Prostate gland (tissue), 2 donors: ENCODE results near the gene OR2S2. TPM values are rescaled to one million over a fixed set of nuclear protein-coding genes. Genes with fewer than 3 reads are reported as not detected.

Experiments used
- DNase-seq: peaks from one replicate; pipeline ENCODE4 v3.0.0-alpha.2; 2019; ENCODE audit warnings: low spot score
- H3K27ac ChIP-seq, 2 donors: fragments of 200-600 bp; sonication (generic); 2 replicates each; pipeline ENCODE4 v1.5.1; 2017 to 2019
- H3K27me3 ChIP-seq: fragments of 200-600 bp; sonication (generic); replicated peaks from 2 replicates; pipeline ENCODE4 v1.5.1; 2019; ENCODE audit not compliant: insufficient read depth
- H3K36me3 ChIP-seq, 2 donors: fragments of 200-600 bp; sonication (generic); 1 replicate in 1 of 2; 2 replicates in 1 of 2; pipeline versions ENCODE4 v1.5.1 to v1.8.1; 2017 to 2019
- H3K4me1 ChIP-seq: fragments of 200-600 bp; sonication (generic); replicated peaks from 2 replicates; pipeline ENCODE4 v1.5.1; 2019
- H3K4me3 ChIP-seq, 2 donors: fragments of 200-600 bp; sonication (generic); 2 replicates each; pipeline ENCODE4 v1.5.1; 2017 to 2019
- H3K9me3 ChIP-seq: fragments of 200-600 bp; sonication (generic); 2 replicates; pipeline ENCODE4 v1.5.1; 2017
- POLR2A ChIP-seq: fragments of 450-650 bp; IDR thresholded peaks from one replicate; pipeline ENCODE4 v1.6.1; 2016; ENCODE audit warnings: antibody characterized with exemption, mild to moderate bottlenecking
- POLR2AphosphoS5 ChIP-seq: sonication (generic); formaldehyde crosslinking; IDR thresholded peaks from one replicate; pipeline ENCODE4 v1.6.1; 2017; ENCODE audit warnings: antibody characterized with exemption
- WGBS: methylation state at CpG from one replicate; pipeline ENCODE4 v1.1.5; 2018; 5-methylcytosine and 5-hydroxymethylcytosine counted together
- intact Hi-C: fragments of 100-400 bp; cut with DNase I; formaldehyde crosslinking; loops from one replicate; pipeline ENCODE4 v1.14.2; 2022
- total RNA-seq, 2 donors: library from RNA; depleted of rRNA; stranded (reverse); fragments of >200 nt; gene quantifications; one replicate each; pipeline ENCODE4 v1.1.0, GENCODE V29; 2016
- TF ChIP-seq, protein P1 (sequence below), 4 experiments: fragments of 200-600 bp in 2 of 4; fragments of 450-650 bp in 2 of 4; sonication (generic) in 2 of 4; IDR thresholded peaks; 1 replicate in 3 of 4; 2 replicates in 1 of 4; pipeline ENCODE4 v1.5.1; 2016 to 2019; ENCODE audit warnings: antibody characterized with exemption in 4 of 4, mild to moderate bottlenecking in 2 of 4, moderate library complexity in 2 of 4

The OR2S2 gene, protein sequence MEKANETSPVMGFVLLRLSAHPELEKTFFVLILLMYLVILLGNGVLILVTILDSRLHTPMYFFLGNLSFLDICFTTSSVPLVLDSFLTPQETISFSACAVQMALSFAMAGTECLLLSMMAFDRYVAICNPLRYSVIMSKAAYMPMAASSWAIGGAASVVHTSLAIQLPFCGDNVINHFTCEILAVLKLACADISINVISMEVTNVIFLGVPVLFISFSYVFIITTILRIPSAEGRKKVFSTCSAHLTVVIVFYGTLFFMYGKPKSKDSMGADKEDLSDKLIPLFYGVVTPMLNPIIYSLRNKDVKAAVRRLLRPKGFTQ
- total RNA-seq: not detected

DNA sequence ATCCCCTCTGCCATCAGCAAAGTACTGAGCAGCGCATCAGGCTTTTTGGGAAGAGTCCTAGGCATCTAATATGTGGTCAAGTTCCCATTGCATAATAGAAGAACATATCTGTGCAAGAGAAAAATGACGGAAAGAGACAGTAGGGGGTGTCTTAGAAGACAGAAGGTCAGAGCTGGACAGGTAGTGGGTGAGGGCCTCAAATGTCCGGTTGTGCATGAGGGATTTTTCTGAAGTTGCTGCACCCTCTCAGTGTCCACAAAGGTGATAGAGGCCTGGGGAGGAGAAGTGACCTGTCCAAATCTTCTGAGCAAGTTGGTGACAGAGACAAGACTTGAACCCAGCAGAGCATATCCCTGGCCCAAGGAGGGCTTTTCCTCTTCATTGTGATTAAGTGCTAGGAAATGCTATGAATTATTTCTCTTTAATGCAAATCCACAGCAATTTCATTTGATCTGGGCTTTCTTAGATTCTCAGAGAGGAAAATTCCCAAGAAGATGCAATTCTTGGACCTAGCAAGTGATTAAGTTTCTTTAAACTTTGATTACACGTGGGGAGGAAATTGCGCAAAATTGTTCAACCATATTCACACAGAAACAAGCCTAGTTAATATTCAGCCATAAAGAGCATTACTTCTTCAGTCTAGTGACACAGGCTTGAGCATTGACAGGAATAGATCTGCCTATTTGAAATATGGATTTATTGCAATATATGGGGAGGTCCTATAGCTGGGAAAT is at the start of gene OR2S2:
TSS of gene OR2S2 (minus strand) at position 51 of the 734 bp plus-strand sequence. CDS start 56 bp downstream, outside the sequence.
- intact Hi-C loops: loop anchor here (5.0 kb wide), 1 partner anchor 64 kb away; no protein-coding TSS in a partner anchor
- H3K4me3 ChIP-seq: no peak within 1 kb of the TSS
- H3K27ac ChIP-seq: no peak within 1 kb of the TSS
- H3K36me3 ChIP-seq: no peaks in the 10 kb centered on the region
- no peak for DNase-seq
- TF ChIP-seq POLR2A (no peak), POLR2AphosphoS5 (no peak)
- TF ChIP-seq, protein P1, sequence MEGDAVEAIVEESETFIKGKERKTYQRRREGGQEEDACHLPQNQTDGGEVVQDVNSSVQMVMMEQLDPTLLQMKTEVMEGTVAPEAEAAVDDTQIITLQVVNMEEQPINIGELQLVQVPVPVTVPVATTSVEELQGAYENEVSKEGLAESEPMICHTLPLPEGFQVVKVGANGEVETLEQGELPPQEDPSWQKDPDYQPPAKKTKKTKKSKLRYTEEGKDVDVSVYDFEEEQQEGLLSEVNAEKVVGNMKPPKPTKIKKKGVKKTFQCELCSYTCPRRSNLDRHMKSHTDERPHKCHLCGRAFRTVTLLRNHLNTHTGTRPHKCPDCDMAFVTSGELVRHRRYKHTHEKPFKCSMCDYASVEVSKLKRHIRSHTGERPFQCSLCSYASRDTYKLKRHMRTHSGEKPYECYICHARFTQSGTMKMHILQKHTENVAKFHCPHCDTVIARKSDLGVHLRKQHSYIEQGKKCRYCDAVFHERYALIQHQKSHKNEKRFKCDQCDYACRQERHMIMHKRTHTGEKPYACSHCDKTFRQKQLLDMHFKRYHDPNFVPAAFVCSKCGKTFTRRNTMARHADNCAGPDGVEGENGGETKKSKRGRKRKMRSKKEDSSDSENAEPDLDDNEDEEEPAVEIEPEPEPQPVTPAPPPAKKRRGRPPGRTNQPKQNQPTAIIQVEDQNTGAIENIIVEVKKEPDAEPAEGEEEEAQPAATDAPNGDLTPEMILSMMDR (IDR thresholded peaks at IDR 0.05): no peak
- no peaks in the 10 kb centered on the region for H3K27me3 ChIP-seq
- H3K4me1 ChIP-seq: no peaks in the 10 kb centered on the region
- no peaks in the 10 kb centered on the region for H3K9me3 ChIP-seq
- 84% methylated on average over 5 of the region's 5 CpGs for WGBS

- Histone ChIP-seq H3K9me3 (no peaks in the 10 kb centered on the region), H3K4me3 (no peak overlapping the region), H3K4me1 (no peaks in the 10 kb centered on the region), H3K27me3 (no peaks in the 10 kb centered on the region), H3K27ac (no peak overlapping the region), H3K36me3 (no peaks in the 10 kb centered on the region)
- WGBS: 100% methylated on average over 1 of the region's 1 CpG
- DNase-seq: no peak
- no peak for TF ChIP-seq POLR2A
- no peak for TF ChIP-seq POLR2AphosphoS5
- TF ChIP-seq, protein P1 (IDR thresholded peaks at IDR 0.05): no peak
- intact Hi-C loops: no loop called here
These were observed 49.4 kb upstream of the OR2S2 start for GRCh38 chr9:36007316-36007708.

GRCh38 chr9:36006549-36007315 is 48.8 kb upstream of the OR2S2 start:
- TF ChIP-seq POLR2AphosphoS5: no peak
- TF ChIP-seq, protein P1 (IDR thresholded peaks at IDR 0.05): no peak
- TF ChIP-seq POLR2A: no peak
- intact Hi-C loops: no loop called here
- no peak overlapping the region for H3K4me3 ChIP-seq

GRCh38 chr9:36005891-36006290 is 47.9 kb upstream of the OR2S2 start:
- DNase-seq: no peak
- Histone ChIP-seq H3K9me3 (no peaks in the 10 kb centered on the region), H3K36me3 (no peaks in the 10 kb centered on the region), H3K4me3 (no peak overlapping the region), H3K27ac (no peak overlapping the region), H3K4me1 (no peaks in the 10 kb centered on the region), H3K27me3 (no peaks in the 10 kb centered on the region)
- intact Hi-C loops: no loop called here
- WGBS: 86% methylated on average over 1 of the region's 1 CpG
- TF ChIP-seq, protein P1 (IDR thresholded peaks at IDR 0.05): no peak
- TF ChIP-seq POLR2AphosphoS5: no peak
- no peak for TF ChIP-seq POLR2A

More at GRCh38 chr9:36006549-36007315, 48.8 kb upstream of the OR2S2 start:
- Histone ChIP-seq H3K27me3 (no peaks in the 10 kb centered on the region), H3K36me3 (no peaks in the 10 kb centered on the region), H3K27ac (no peak overlapping the region), H3K9me3 (no peaks in the 10 kb centered on the region), H3K4me1 (no peaks in the 10 kb centered on the region)
- DNase-seq: no peak
- WGBS: 73% methylated on average over 3 of the region's 3 CpGs
